Erythroblast (primary cell): ENCODE results near the gene EFCAB13.

Experiments used
- GATA1 ChIP-seq: IDR thresholded peaks from 2 replicates; pipeline ENCODE4 v1.6.1; 2011; ENCODE audit warnings: low read depth, mild to moderate bottlenecking, control low read depth, low read length, moderate library complexity
- POLR2A ChIP-seq: IDR thresholded peaks from 2 replicates; pipeline ENCODE4 v1.6.1; 2011; ENCODE audit warnings: mild to moderate bottlenecking, low read length

DNA sequence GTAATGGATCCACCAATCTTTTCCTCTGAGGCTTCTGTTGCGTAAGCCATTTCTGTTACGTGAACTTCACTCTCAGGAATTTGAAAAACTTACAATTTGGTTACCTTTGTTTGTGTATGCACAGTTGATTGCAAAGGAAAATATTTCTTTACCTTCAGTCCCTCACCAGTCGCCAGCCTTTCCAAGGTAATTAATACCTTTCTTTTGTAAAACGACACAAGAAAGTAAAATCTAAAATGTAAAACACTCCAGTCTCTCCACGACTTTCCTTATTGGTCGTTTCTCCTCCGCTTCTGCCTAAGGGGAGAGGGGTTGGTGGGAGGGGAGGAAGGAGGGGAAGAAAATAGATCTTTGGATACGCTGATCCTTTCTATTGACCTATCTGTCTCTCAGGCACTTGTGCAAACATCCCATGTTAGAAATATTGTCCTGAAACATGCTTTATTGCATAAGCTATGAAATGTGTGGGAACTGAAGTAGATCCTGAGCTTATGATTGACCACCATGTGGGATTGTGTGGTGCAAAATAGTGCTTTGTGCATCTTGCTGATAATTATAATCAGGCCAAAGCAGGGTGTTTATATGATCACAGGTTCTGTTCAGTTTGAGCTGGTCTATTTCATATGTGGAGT lies 32.4 kb upstream of the EFCAB13 start:
- TF ChIP-seq POLR2A (no peak), GATA1 (no peak)
